ENCODE measurements around the gene FURIN. TPM values are rescaled to one million over a fixed set of nuclear protein-coding genes. Genes with fewer than 3 reads are reported as not detected.

Gene FURIN
- total RNA-seq, 4 donors from 2014 or later = 20.5 to 54.8 (median 30.5) TPM

- no peak for TF ChIP-seq CTCF (IDR thresholded peaks at IDR 0.05)
- Histone ChIP-seq H3K27me3 (no peaks in the 10 kb centered on the region), H3K4me3 (no peak overlapping the region), H3K9me3 (no peaks in the 10 kb centered on the region), H3K27ac (no peak overlapping the region), H3K36me3 (no peaks in the 10 kb centered on the region), H3K4me1 (no peaks in the 10 kb centered on the region)
- intact Hi-C loops (cut with DNase I; ENCODE audit: low total_unique reads) = no loop called here
- DNase-seq = no peak
Observed at GRCh38 chr15:90915216-90915807, 46.9 kb downstream of the FURIN start.

GRCh38 chr15:90915808-90916440 lies 47.5 kb downstream of the FURIN start:
- Histone ChIP-seq H3K27me3 (no peaks in the 10 kb centered on the region), H3K4me1 (no peaks in the 10 kb centered on the region), H3K27ac (no peak overlapping the region), H3K9me3 (no peaks in the 10 kb centered on the region), H3K36me3 (no peaks in the 10 kb centered on the region), H3K4me3 (no peak overlapping the region)
- no peak for TF ChIP-seq CTCF (IDR thresholded peaks at IDR 0.05)
- TF ChIP-seq POLR2A (IDR thresholded peaks at IDR 0.05) = no peak
- DNase-seq = no peak
- intact Hi-C loops (cut with DNase I; ENCODE audit: low total_unique reads) = no loop called here

GRCh38 chr15:90916461-90916860 lies 48.1 kb downstream of the FURIN start:
- intact Hi-C loops (cut with DNase I; ENCODE audit: low total_unique reads) = no loop called here
- no peak for DNase-seq
- H3K4me1 ChIP-seq = no peaks in the 10 kb centered on the region
- no peaks in the 10 kb centered on the region for H3K36me3 ChIP-seq
- no peak overlapping the region for H3K4me3 ChIP-seq
- H3K27ac ChIP-seq = no peak overlapping the region
- no peak for TF ChIP-seq CTCF (IDR thresholded peaks at IDR 0.05)
- no peaks in the 10 kb centered on the region for H3K27me3 ChIP-seq
- no peaks in the 10 kb centered on the region for H3K9me3 ChIP-seq

GRCh38 chr15:90917569-90917968 lies 49.2 kb downstream of the FURIN start:
- Histone ChIP-seq H3K27me3 (no peaks in the 10 kb centered on the region), H3K9me3 (no peaks in the 10 kb centered on the region), H3K4me1 (no peaks in the 10 kb centered on the region), H3K27ac (no peak overlapping the region), H3K4me3 (no peak overlapping the region), H3K36me3 (no peaks in the 10 kb centered on the region)
- TF ChIP-seq CTCF (IDR thresholded peaks at IDR 0.05) (no peak), POLR2A (IDR thresholded peaks at IDR 0.05) (no peak)
- no peak for DNase-seq
- intact Hi-C loops (cut with DNase I; ENCODE audit: low total_unique reads) = no loop called here

GRCh38 chr15:90918034-90918788 lies 49.8 kb downstream of the FURIN start:
- H3K27me3 ChIP-seq = no peaks in the 10 kb centered on the region
- H3K27ac ChIP-seq = no peak overlapping the region
- H3K9me3 ChIP-seq = no peaks in the 10 kb centered on the region
- H3K4me3 ChIP-seq = no peak overlapping the region
- TF ChIP-seq POLR2A (IDR thresholded peaks at IDR 0.05) (no peak), CTCF (IDR thresholded peaks at IDR 0.05) (no peak)
- H3K36me3 ChIP-seq = no peaks in the 10 kb centered on the region
- intact Hi-C loops (cut with DNase I; ENCODE audit: low total_unique reads) = no loop called here
- H3K4me1 ChIP-seq = no peaks in the 10 kb centered on the region
- no peak for DNase-seq

Measured in uterus (tissue), 4 donors.